ENCODE measurements around the gene PRLR. TPM values are rescaled to one million over a fixed set of nuclear protein-coding genes. Genes with fewer than 3 reads are reported as not detected.

Gene PRLR
- polyA plus RNA-seq, 1 donor from 2014 or later: 0.50 TPM

- no peak for TF ChIP-seq CTCF (IDR thresholded peaks at IDR 0.05; ENCODE audit: poor library complexity, severe bottlenecking)
- TF ChIP-seq MXI1 (conservative IDR thresholded peaks at IDR 0.05; ENCODE audit: poor library complexity, severe bottlenecking): no peak
Measured at GRCh38 chr5:35205186-35205585, 25.1 kb downstream of the PRLR start (continued).

- H4K20me1 ChIP-seq (ENCODE audit: insufficient read depth): no peaks in the 10 kb centered on the region
Measured at GRCh38 chr5:35203403-35203802, 26.9 kb downstream of the PRLR start.

More at GRCh38 chr5:35203403-35203802, 26.9 kb downstream of the PRLR start:
- no peaks in the 10 kb centered on the region for H3K9me2 ChIP-seq (ENCODE audit: insufficient read depth, low read length)
- no peak overlapping the region for H3K27ac ChIP-seq (ENCODE audit: low read length)
- no peaks in the 10 kb centered on the region for H3K36me3 ChIP-seq (ENCODE audit: insufficient read depth, low read length)
- no peak overlapping the region for H3K9ac ChIP-seq (ENCODE audit: low read length)
- H3K9me3 ChIP-seq (ENCODE audit: low read length): no peaks in the 10 kb centered on the region
- no peak overlapping the region for H3K4me2 ChIP-seq (ENCODE audit: low read length)
- no peaks in the 10 kb centered on the region for H3K79me2 ChIP-seq (replicated peaks; ENCODE audit: insufficient read depth, low read length)
- TF ChIP-seq CTCF (IDR thresholded peaks at IDR 0.05; ENCODE audit: poor library complexity, severe bottlenecking): no peak
- TF ChIP-seq MXI1 (conservative IDR thresholded peaks at IDR 0.05; ENCODE audit: poor library complexity, severe bottlenecking): no peak
- TF ChIP-seq RAD21 (conservative IDR thresholded peaks at IDR 0.05): no peak
- TF ChIP-seq POLR2AphosphoS5 (IDR thresholded peaks at IDR 0.05): no peak
- TF ChIP-seq TAF1 (IDR thresholded peaks at IDR 0.05; ENCODE audit: low read depth): no peak
- TF ChIP-seq EZH2 (IDR thresholded peaks at IDR 0.05; ENCODE audit: borderline replicate concordance, insufficient read depth, low read length, poor library complexity, severe bottlenecking): no peak
- no peak for TF ChIP-seq EP300 (conservative IDR thresholded peaks at IDR 0.05; ENCODE audit: poor library complexity, severe bottlenecking)
- TF ChIP-seq SMC3 (conservative IDR thresholded peaks at IDR 0.05; ENCODE audit: poor library complexity): no peak
- no peak for TF ChIP-seq REST (IDR thresholded peaks at IDR 0.05; ENCODE audit: borderline replicate concordance)
- no peaks in the 10 kb centered on the region for H3K27me3 ChIP-seq (ENCODE audit: insufficient read depth, low read depth, low read length)
- H3F3A ChIP-seq (ENCODE audit: insufficient read depth, low read length, poor library complexity, severe bottlenecking): no peaks in the 10 kb centered on the region
- no peak overlapping the region for H2AFZ ChIP-seq (ENCODE audit: low read depth, low read length)
- no peak overlapping the region for H3K4me3 ChIP-seq (ENCODE audit: low read length)

All from neural cell (in vitro differentiated cells).